GM12878 (cell line): Measurements from ENCODE around the gene PRDX1. TPM values are rescaled to one million over a fixed set of nuclear protein-coding genes. Genes with fewer than 3 reads are reported as not detected.

Experiments used
- ATAC-seq: fragments of 200-7000 bp; cut with Tn5 transposase; 3 replicates; pipeline ENCODE4 v1.9.1; 2020; ENCODE audit warnings: mild to moderate bottlenecking, moderate library complexity
- BruUV-seq: library from RNA; stranded (reverse); fragments of 400-500 nt; replicated peaks from 2 replicates; lab custom pipeline; 2021; lab: Mats Ljungman, UMichigan
- CTCF ChIA-PET: fragments of 300-600 bp; sonication (Branson Sonifier 250); formaldehyde crosslinking; extraction: SDS; loops from one replicate; lab custom pipeline; 2021; ENCODE audit warnings: inconsistent platforms; lab: Yijun Ruan, JAX
- POLR2A ChIA-PET: fragments of 350-600 bp; formaldehyde crosslinking; extraction: SDS; loops from one replicate; lab custom pipeline; 2021; ENCODE audit warnings: inconsistent platforms; lab: Charles Lee
- RAD21 ChIA-PET: fragments of 300-600 bp; sonication (Branson Sonifier 250); formaldehyde crosslinking; loops from one replicate; lab custom pipeline; 2023; ENCODE audit warnings: antibody characterized with exemption; ENCODE audit not compliant: unreplicated experiment; lab: Charles Lee
- SMC1A ChIA-PET: fragments of 300-600 bp; sonication (Branson Sonifier 250); formaldehyde crosslinking; loops from one replicate; lab custom pipeline; 2023; ENCODE audit not compliant: unreplicated experiment, uncharacterized antibody; lab: Charles Lee
- DNase-seq: peaks from one replicate; pipeline ENCODE4 v3.0.0-alpha.2; 2011; ENCODE audit warnings: low read depth, low spot score
- FAIRE-seq: peaks from 3 replicates; lab custom pipeline; 2011; peaks lifted over from hg19 to GRCh38; lab: Jason Lieb, UNC
- H2AFZ ChIP-seq: 2 replicates; pipeline ENCODE4 v1.6.0; 2011; ENCODE audit warnings: low read depth, low read length, control low read depth; ENCODE audit not compliant: control insufficient read depth
- H3K27ac ChIP-seq: 2 replicates; pipeline ENCODE4 v1.5.1; 2011; ENCODE audit warnings: control low read depth; ENCODE audit not compliant: control insufficient read depth, insufficient read depth
- H3K27me3 ChIP-seq, 2 experiments: replicated peaks in 1 of 2; 2 replicates each; pipeline versions ENCODE4 v1.6.0 to v1.6.1; 2011; ENCODE audit warnings: low read length in 1 of 2; ENCODE audit not compliant: control insufficient read depth in 2 of 2, insufficient read depth in 2 of 2
- H3K36me3 ChIP-seq, 2 experiments: 2 replicates each; pipeline ENCODE4 v1.5.1; 2011; ENCODE audit warnings: low read length in 1 of 2; ENCODE audit not compliant: control insufficient read depth in 2 of 2, insufficient read depth in 2 of 2
- H3K4me1 ChIP-seq: 2 replicates; pipeline ENCODE4 v1.6.1; 2011; ENCODE audit warnings: mild to moderate bottlenecking, low read length, moderate library complexity, mixed read lengths; ENCODE audit not compliant: control insufficient read depth, insufficient read depth
- H3K4me2 ChIP-seq: 2 replicates; pipeline ENCODE4 v1.6.0; 2011; ENCODE audit warnings: control low read depth; ENCODE audit not compliant: control insufficient read depth, insufficient read depth
- H3K4me3 ChIP-seq: fragments of 200-600 bp; sonication (generic); 2 replicates; pipeline ENCODE4 v1.5.1; 2016
- H3K79me2 ChIP-seq: 2 replicates; pipeline ENCODE4 v1.6.0; 2011; ENCODE audit warnings: low read length; ENCODE audit not compliant: control insufficient read depth, insufficient read depth
- H3K9ac ChIP-seq: 2 replicates; pipeline ENCODE4 v1.8.0; 2011; ENCODE audit warnings: low read length, control low read depth, mixed read lengths; ENCODE audit not compliant: control insufficient read depth, insufficient read depth
- H3K9me3 ChIP-seq: replicated peaks from 3 replicates; pipeline ENCODE4 v1.5.1; 2011; ENCODE audit warnings: mild to moderate bottlenecking, low read length; ENCODE audit not compliant: control insufficient read depth, insufficient read depth
- H4K20me1 ChIP-seq: 2 replicates; pipeline ENCODE4 v1.6.0; 2011; ENCODE audit not compliant: control insufficient read depth, insufficient read depth
- GATAD2B ChIP-seq: fragments of 450-650 bp; conservative IDR thresholded peaks from 2 replicates; pipeline ENCODE4 v1.6.1; 2017; ENCODE audit warnings: low read depth, mild to moderate bottlenecking, moderate library complexity
- HCFC1 ChIP-seq: fragments of 150-350 bp; IDR thresholded peaks from 2 replicates; pipeline ENCODE4 v1.6.1; 2014; ENCODE audit warnings: low read length
- HSF1 ChIP-seq: fragments of 150-350 bp; IDR thresholded peaks from 2 replicates; pipeline ENCODE4 v1.6.1; 2014; ENCODE audit warnings: mild to moderate bottlenecking, low read depth, low read length
- MEF2B ChIP-seq: fragments of 450-650 bp; IDR thresholded peaks from 2 replicates; pipeline ENCODE4 v1.6.1; 2018; ENCODE audit warnings: mild to moderate bottlenecking, moderate library complexity; ENCODE audit not compliant: partially characterized antibody, poor library complexity, severe bottlenecking
- NFYA ChIP-seq: IDR thresholded peaks from 2 replicates; pipeline ENCODE4 v1.6.1; 2011; ENCODE audit warnings: low read depth, mild to moderate bottlenecking, low read length, improper control_type of control experiment, borderline replicate concordance
- NKRF ChIP-seq: fragments of 450-650 bp; conservative IDR thresholded peaks from 2 replicates; pipeline ENCODE4 v1.6.1; 2017; ENCODE audit warnings: mild to moderate bottlenecking, moderate library complexity
- RELA ChIP-seq: fragments of 450-650 bp; IDR thresholded peaks from 2 replicates; pipeline ENCODE4 v1.8.0; 2014; ENCODE audit warnings: borderline replicate concordance; ENCODE audit not compliant: partially characterized antibody
- SMC3 ChIP-seq: IDR thresholded peaks from 2 replicates; pipeline ENCODE4 v1.6.1; 2011; ENCODE audit warnings: low read length, improper control_type of control experiment, borderline replicate concordance
- SUZ12 ChIP-seq: fragments of 200-600 bp; sonication (generic); IDR thresholded peaks from one replicate; pipeline ENCODE4 v1.6.1; 2018; ENCODE audit warnings: antibody characterized with exemption, mild to moderate bottlenecking; ENCODE audit not compliant: unreplicated experiment
- TAF1 ChIP-seq: IDR thresholded peaks from 2 replicates; pipeline ENCODE4 v1.6.1; 2011; ENCODE audit warnings: mild to moderate bottlenecking, low read depth, low read length, borderline replicate concordance
- TBL1XR1 ChIP-seq: IDR thresholded peaks from 2 replicates; pipeline ENCODE4 v1.6.1; 2012; ENCODE audit warnings: low read depth, low read length, improper control_type of control experiment
- ZNF622 ChIP-seq: fragments of 450-650 bp; IDR thresholded peaks from 2 replicates; pipeline ENCODE4 v1.6.1; 2017; ENCODE audit warnings: mild to moderate bottlenecking, inconsistent platforms
- WGBS: methylation state at CpG from one replicate; pipeline ENCODE4 v1.1.6; 2016; ENCODE audit warnings: low lambda C conversion rate; ENCODE audit not compliant: insufficient replicate concordance, insufficient coverage; ENCODE audit errors: missing lambda C conversion rate; 5-methylcytosine and 5-hydroxymethylcytosine counted together
- in situ Hi-C: fragments of 300-500 bp; cut with MboI; formaldehyde crosslinking; loops from 9 replicates; pipeline ENCODE4 v1.14.3; 2018; ENCODE audit warnings: mixed read lengths
- intact Hi-C: fragments of 100-400 bp; cut with micrococcal nuclease; formaldehyde crosslinking; loops from one replicate; pipeline ENCODE4 v1.14.2; 2022; ENCODE audit not compliant: unreplicated experiment
- polyA plus RNA-seq, 11 experiments: library from polyadenylated mRNA; depleted of rRNA in 4 of 11; unstranded in 6 of 11; stranded (reverse) in 5 of 11; fragments of >200 nt; fragmentation: Nextera tagmentation in 4 of 11; fragmentation: Illumina TruSeq in 1 of 11; extraction: Ambion mirVana in 4 of 11; extraction: Trizol in 1 of 11; gene quantifications; 1 replicate in 1 of 11; 2 replicates in 10 of 11; pipeline versions ENCODE4 v1.2.1 to v1.2.3, GENCODE V29; 2011 to 2016; ENCODE audit warnings: inconsistent platforms in 2 of 11, missing spikeins in 2 of 11, low read depth in 1 of 11
- total RNA-seq, 4 experiments: library from RNA; depleted of rRNA in 3 of 4; stranded (reverse); fragments of >200 nt in 3 of 4; fragmentation: Illumina TruSeq in 1 of 4; extraction: Trizol in 1 of 4; gene quantifications; 2 replicates each; pipeline versions ENCODE4 v1.2.1 to v1.2.3, GENCODE V29; 2013 to 2021

The PRDX1 gene
- total and polyA plus RNA-seq, 10 of the 15 experiments (the other 5 are each of a cell fraction or from before 2014, with no cell fraction given): 659 to 1,775 (median 811) TPM

DNA sequence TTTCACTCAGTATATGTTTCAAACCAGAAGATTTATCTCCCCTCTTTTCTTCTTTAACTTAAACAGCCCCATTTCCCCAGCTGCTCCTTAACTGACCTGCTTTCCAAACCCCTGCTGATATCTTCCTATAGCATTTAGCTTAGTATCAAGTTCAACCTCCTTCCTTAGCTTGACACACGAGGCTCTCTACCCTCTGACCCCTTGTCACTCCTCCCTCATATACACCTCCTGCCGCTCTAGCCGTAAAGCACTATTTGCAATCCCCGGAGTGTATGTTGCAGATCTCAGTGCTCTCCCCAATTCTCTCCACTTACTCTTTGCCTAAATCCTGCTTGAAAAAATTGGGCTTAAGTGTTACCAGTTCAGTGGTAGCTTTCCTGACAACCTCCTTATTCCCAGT is 15.2 kb upstream of the PRDX1 start:
- DNase-seq (no peak), FAIRE-seq (no peak), ATAC-seq (no peak)
- intact Hi-C loops (no loop called here), in situ Hi-C loops (no loop called here)
- H3K4me1 ChIP-seq: no peaks in the 10 kb centered on the region
- H3K36me3 ChIP-seq: no peaks in the 10 kb centered on the region
- TF ChIP-seq HSF1 (no peak), TAF1 (no peak), SMC3 (no peak), RELA (no peak), TBL1XR1 (no peak), MEF2B (no peak), SUZ12 (no peak), HCFC1 (no peak), NKRF (no peak), ZNF622 (no peak), NFYA (no peak), GATAD2B (no peak)
- SMC1A ChIA-PET: interaction anchor here (0.7 to 1.3 kb wide), 5 partner anchors 11 to 163 kb away, joined by 3 to 4 read pairs (median 3); no protein-coding TSS in a partner anchor
- no peak overlapping the region for H2AFZ ChIP-seq
- H3K79me2 ChIP-seq: no peaks in the 10 kb centered on the region
- no TSS peak for BruUV-seq
- no peaks in the 10 kb centered on the region for H4K20me1 ChIP-seq
- H3K27me3 ChIP-seq: no peaks in the 10 kb centered on the region
- no peak overlapping the region for H3K27ac ChIP-seq
- H3K9ac ChIP-seq: no peak overlapping the region
- WGBS: 72% methylated on average over 4 of the region's 4 CpGs
- POLR2A ChIA-PET: interaction anchor here (1.3 to 2.6 kb wide), 4 partner anchors 9 to 18 kb away, joined by 6 to 9 read pairs (median 8); partner anchors contain the start of gene PRDX1
- H3K4me3 ChIP-seq: no peak overlapping the region
- no peak overlapping the region for H3K4me2 ChIP-seq
- RAD21 ChIA-PET: no interaction called here
- no peaks in the 10 kb centered on the region for H3K9me3 ChIP-seq
- CTCF ChIA-PET: interaction anchor here (1.0 to 2.9 kb wide), 5 partner anchors 14 to 36 kb away, joined by 3 to 8 read pairs (median 4); partner anchors contain the start of genes AKR1A1 and PRDX1
